Neural progenitor cell (in vitro differentiated cells): ENCODE data around the gene TSTD2. TPM values are rescaled to one million over a fixed set of nuclear protein-coding genes. Genes with fewer than 3 reads are reported as not detected.
"Not testable (repeated sequence)": the region's sequence is repeated elsewhere in the genome, so short reads cannot be mapped to it uniquely, and the experiment has no call there.

Experiments
- DNase-seq: peaks from one replicate; pipeline ENCODE4 v3.0.0-alpha.2; 2016; ENCODE audit warnings: low spot score
- H2AFZ ChIP-seq: fragments of 200-600 bp; sonication (generic); replicated peaks from 2 replicates; pipeline ENCODE4 v1.6.1; 2016; ENCODE audit warnings: antibody characterized with exemption
- H3F3A ChIP-seq: fragments of 200-600 bp; sonication (generic); 2 replicates; pipeline ENCODE4 v1.6.1; 2016; ENCODE audit warnings: antibody characterized with exemption, low read depth
- H3K27ac ChIP-seq: fragments of 200-600 bp; sonication (generic); 2 replicates; pipeline ENCODE4 v1.5.1; 2016; ENCODE audit warnings: mild to moderate bottlenecking
- H3K27me3 ChIP-seq: fragments of 200-600 bp; sonication (generic); 2 replicates; pipeline ENCODE4 v1.6.1; 2016; ENCODE audit warnings: mild to moderate bottlenecking, moderate library complexity
- H3K36me3 ChIP-seq: fragments of 200-600 bp; sonication (generic); 2 replicates; pipeline ENCODE4 v1.5.1; 2016
- H3K4me1 ChIP-seq: fragments of 200-600 bp; sonication (generic); 2 replicates; pipeline ENCODE4 v1.6.1; 2016; ENCODE audit warnings: mixed run types
- H3K4me2 ChIP-seq: fragments of 200-600 bp; sonication (generic); 2 replicates; pipeline ENCODE4 v1.6.1; 2016
- H3K4me3 ChIP-seq: fragments of 200-600 bp; sonication (generic); 2 replicates; pipeline ENCODE4 v1.5.1; 2016
- H3K79me2 ChIP-seq: fragments of 200-600 bp; sonication (generic); 2 replicates; pipeline ENCODE4 v1.6.1; 2016; ENCODE audit warnings: low read depth
- H3K9ac ChIP-seq: fragments of 200-600 bp; sonication (generic); 2 replicates; pipeline ENCODE4 v1.6.1; 2016
- H3K9me3 ChIP-seq: fragments of 200-600 bp; sonication (generic); 2 replicates; pipeline ENCODE4 v1.5.1; 2016; ENCODE audit warnings: low read depth
- H4K20me1 ChIP-seq: fragments of 200-600 bp; sonication (generic); 2 replicates; pipeline ENCODE4 v1.6.1; 2016; ENCODE audit warnings: low read depth
- H3K27ac Mint-ChIP-seq: 3 replicates; pipeline ENCODE4 v1.8.0; 2021; ENCODE audit warnings: mixed read lengths
- H3K27me3 Mint-ChIP-seq: 2 replicates; pipeline ENCODE4 v1.8.0; 2022; ENCODE audit warnings: low read depth, mild to moderate bottlenecking, inconsistent platforms, moderate library complexity, mixed read lengths; ENCODE audit not compliant: insufficient read depth
- H3K36me3 Mint-ChIP-seq: 3 replicates; pipeline ENCODE4 v1.8.0; 2021; ENCODE audit warnings: mixed read lengths
- H3K4me1 Mint-ChIP-seq: 3 replicates; pipeline ENCODE4 v1.8.0; 2021; ENCODE audit warnings: mixed read lengths
- H3K4me3 Mint-ChIP-seq: 3 replicates; pipeline ENCODE4 v1.8.0; 2021; ENCODE audit warnings: mild to moderate bottlenecking, moderate library complexity, mixed read lengths
- H3K9me3 Mint-ChIP-seq: 3 replicates; pipeline ENCODE4 v1.8.0; 2020; ENCODE audit warnings: mixed read lengths
- CTCF ChIP-seq: fragments of 200-600 bp; sonication (generic); IDR thresholded peaks from 2 replicates; pipeline ENCODE4 v1.5.1; 2017; ENCODE audit warnings: antibody characterized with exemption, mild to moderate bottlenecking
- EZH2 ChIP-seq: fragments of 200-600 bp; sonication (generic); IDR thresholded peaks from 2 replicates; pipeline ENCODE4 v1.6.1; 2017; ENCODE audit warnings: antibody characterized with exemption, mild to moderate bottlenecking, moderate library complexity
- EZH2phosphoT487 ChIP-seq: fragments of 200-600 bp; sonication (generic); IDR thresholded peaks from 2 replicates; pipeline ENCODE4 v1.6.1; 2017; ENCODE audit warnings: antibody characterized with exemption
- total RNA-seq: library from RNA; depleted of rRNA; stranded (reverse); fragments of >200 nt; gene quantifications from 2 replicates; pipeline ENCODE4 v1.2.3, GENCODE V29; 2015; ENCODE audit warnings: low replicate concordance

Gene TSTD2
- total RNA-seq, 1 donor from 2014 or later: 45.4 TPM

GRCh38 chr9:97578846-97579245 lies 54.3 kb downstream of the TSTD2 start:
- Histone ChIP-seq H3F3A (no peaks in the 10 kb centered on the region), H3K79me2 (no peaks in the 10 kb centered on the region), H3K27me3 (no peaks in the 10 kb centered on the region), H3K9ac (no peak overlapping the region), H4K20me1 (no peaks in the 10 kb centered on the region), H3K36me3 (no peaks in the 10 kb centered on the region), H3K27ac (no peak overlapping the region), H3K4me1 (no peaks in the 10 kb centered on the region), H2AFZ (no peak overlapping the region), H3K9me3 (no peaks in the 10 kb centered on the region), H3K4me2 (no peak overlapping the region), H3K4me3 (no peak overlapping the region)
- Mint-ChIP-seq H3K9me3 (peaks cover 2% of the 10 kb centered on the region), H3K27me3 (peaks cover 5% of the 10 kb centered on the region), H3K36me3 (no peaks in the 10 kb centered on the region), H3K4me3 (no peak overlapping the region), H3K4me1 (no peaks in the 10 kb centered on the region), H3K27ac (no peak overlapping the region)
- DNase-seq: no peak
- TF ChIP-seq EZH2phosphoT487 (no peak), CTCF (no peak), EZH2 (no peak)

- TF ChIP-seq EZH2 (no peak), EZH2phosphoT487 (no peak)
- no peak overlapping the region for H3K4me3 ChIP-seq
- Mint-ChIP-seq H3K27ac (no peak overlapping the region), H3K9me3 (peaks cover 2% of the 10 kb centered on the region), H3K36me3 (no peaks in the 10 kb centered on the region), H3K4me3 (no peak overlapping the region), H3K4me1 (no peaks in the 10 kb centered on the region), H3K27me3 (peaks cover 5% of the 10 kb centered on the region)
- H3K27ac ChIP-seq: no peak overlapping the region
- no peaks in the 10 kb centered on the region for H4K20me1 ChIP-seq
- DNase-seq: no peak
- no peaks in the 10 kb centered on the region for H3K27me3 ChIP-seq
- no peak overlapping the region for H3K9ac ChIP-seq
- no peaks in the 10 kb centered on the region for H3K9me3 ChIP-seq
- no peaks in the 10 kb centered on the region for H3F3A ChIP-seq
- no peak overlapping the region for H3K4me2 ChIP-seq
- H3K4me1 ChIP-seq: no peaks in the 10 kb centered on the region
- no peaks in the 10 kb centered on the region for H3K79me2 ChIP-seq
- no peaks in the 10 kb centered on the region for H3K36me3 ChIP-seq
- no peak overlapping the region for H2AFZ ChIP-seq
Measured at GRCh38 chr9:97577051-97577450, 56.1 kb downstream of the TSTD2 start.

DNA sequence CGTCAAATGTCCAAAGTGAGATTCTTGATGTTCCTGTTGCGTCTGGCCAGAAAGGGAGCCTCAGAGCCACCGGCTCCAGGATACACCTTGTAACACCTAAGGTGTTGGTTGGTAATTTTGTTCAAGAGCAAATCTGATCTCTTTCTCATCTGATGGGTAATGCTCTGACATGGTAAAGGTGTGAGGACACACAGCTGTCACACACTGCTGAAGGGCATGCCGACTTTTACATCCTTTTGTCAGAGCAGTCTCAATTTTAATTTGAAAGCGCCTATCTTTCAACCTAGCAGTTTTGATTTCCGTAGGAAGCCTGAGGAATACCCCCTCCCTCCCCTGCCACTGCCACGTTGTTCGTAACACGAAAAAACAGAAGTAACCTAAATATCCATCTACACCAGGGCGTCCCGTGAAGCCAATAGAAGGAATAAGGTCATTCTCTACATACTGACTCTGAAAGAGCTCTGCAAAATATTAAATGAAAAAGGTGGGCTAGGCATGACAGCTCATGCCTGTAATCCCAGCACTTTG lies 57.4 kb downstream of the TSTD2 start:
- Histone ChIP-seq H3K4me2 (no peak overlapping the region), H3K79me2 (no peaks in the 10 kb centered on the region), H3K27ac (no peak overlapping the region), H3K9ac (no peak overlapping the region), H3K27me3 (no peaks in the 10 kb centered on the region), H4K20me1 (no peaks in the 10 kb centered on the region), H2AFZ (no peak overlapping the region), H3K9me3 (no peaks in the 10 kb centered on the region), H3K4me1 (no peaks in the 10 kb centered on the region), H3F3A (no peaks in the 10 kb centered on the region), H3K36me3 (no peaks in the 10 kb centered on the region), H3K4me3 (no peak overlapping the region)
- Mint-ChIP-seq H3K9me3 (peaks cover 2% of the 10 kb centered on the region), H3K36me3 (no peaks in the 10 kb centered on the region), H3K4me1 (no peaks in the 10 kb centered on the region), H3K27ac (no peak overlapping the region), H3K4me3 (no peak overlapping the region), H3K27me3 (peaks cover 5% of the 10 kb centered on the region)
- no peak for TF ChIP-seq EZH2
- TF ChIP-seq CTCF: no peak
- no peak for TF ChIP-seq EZH2phosphoT487
- no peak for DNase-seq

GRCh38 chr9:97574921-97575672 lies 58.1 kb downstream of the TSTD2 start:
- H3K4me2 ChIP-seq, H3K4me3 ChIP-seq, H3K27ac ChIP-seq, H2AFZ ChIP-seq, H3K9ac ChIP-seq, H3K9me3 ChIP-seq, H3K27me3 ChIP-seq, H3K4me1 ChIP-seq, H3K4me3 Mint-ChIP-seq, H3K27me3 Mint-ChIP-seq, H3F3A ChIP-seq, H3K4me1 Mint-ChIP-seq, DNase-seq, H3K36me3 Mint-ChIP-seq, H4K20me1 ChIP-seq, H3K79me2 ChIP-seq, H3K9me3 Mint-ChIP-seq, H3K27ac Mint-ChIP-seq, H3K36me3 ChIP-seq: not testable (repeated sequence)

DNA sequence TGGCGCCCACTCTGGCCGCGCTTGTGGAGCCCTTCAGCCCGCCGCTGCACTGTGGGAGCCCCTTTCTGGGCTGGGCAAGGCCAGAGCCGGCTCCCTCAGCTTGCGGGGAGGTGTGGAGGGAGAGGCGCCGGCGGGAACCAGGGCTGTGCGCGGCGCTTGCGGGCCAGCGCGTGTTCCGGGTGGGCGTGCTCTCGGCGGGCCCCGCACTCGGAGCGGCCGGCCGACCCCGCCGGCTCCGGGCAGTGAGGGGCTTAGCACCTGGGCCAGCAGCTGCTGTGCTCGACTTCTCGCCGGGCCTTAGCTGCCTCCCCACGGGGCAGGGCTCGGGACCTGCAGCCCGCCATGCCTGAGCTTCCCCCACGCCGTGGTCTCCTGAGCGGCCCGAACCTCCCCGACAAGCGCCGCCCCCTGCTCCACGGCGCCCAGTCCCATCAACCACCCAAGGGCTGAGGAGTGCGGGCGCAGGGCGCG lies 59.0 kb downstream of the TSTD2 start:
- not testable (repeated sequence) for H3K9me3 Mint-ChIP-seq, H3K27me3 ChIP-seq, H3K4me2 ChIP-seq, DNase-seq, H3F3A ChIP-seq, H3K9ac ChIP-seq, H3K27me3 Mint-ChIP-seq, H3K4me1 ChIP-seq, H4K20me1 ChIP-seq, H3K27ac Mint-ChIP-seq, H3K4me3 ChIP-seq, H3K36me3 Mint-ChIP-seq, H3K27ac ChIP-seq, H3K36me3 ChIP-seq, H3K79me2 ChIP-seq, H2AFZ ChIP-seq, H3K4me1 Mint-ChIP-seq, H3K9me3 ChIP-seq, H3K4me3 Mint-ChIP-seq
